Right lung (tissue), 5 donors: ENCODE data around the gene ZNF485. TPM values are rescaled to one million over a fixed set of nuclear protein-coding genes. Genes with fewer than 3 reads are reported as not detected.

ENCODE experiments used
- polyA plus RNA-seq, 5 donors: library from polyadenylated mRNA; unstranded; fragments of 120-200 nt; gene quantifications; one replicate each; pipeline versions ENCODE4 v1.2.1 to v1.2.3, GENCODE V29; 2013; ENCODE audit warnings: inconsistent platforms in 1 of 5, low replicate concordance in 1 of 5; ENCODE audit not compliant: insufficient read length in 5 of 5, insufficient read depth in 1 of 5

Gene ZNF485
- polyA plus RNA-seq, 5 donors: 3.8 to 5.9 (median 5.9) TPM

Other genes starting within 250 kb of the ZNF485 start
- gene FXYD4, start 234.8 kb upstream of the ZNF485 start, polyA plus RNA-seq: under 1 TPM in 1 of 5 donors, not detected in 4; 0.22 TPM
- 100 to 1,000 TPM; 171 to 190 (median 179) TPM for gene HNRNPF, start 197.3 kb upstream of the ZNF485 start, polyA plus RNA-seq
- 10 to 100 TPM in 1 of 5 donors, 1 to 10 TPM in 4; 7.4 to 10.3 (median 9.1) TPM for gene ZNF487, start 169.3 kb upstream of the ZNF485 start, polyA plus RNA-seq
- 10 to 100 TPM in 2 of 5 donors, 1 to 10 TPM in 3; 8.5 to 12.6 (median 9.9) TPM for gene ZNF239, start 31.8 kb upstream of the ZNF485 start, polyA plus RNA-seq
- 10 to 100 TPM; 49.8 to 62.9 (median 54.6) TPM for gene ZNF32, start 42.4 kb downstream of the ZNF485 start, polyA plus RNA-seq